HepG2 (cell line): Measurements from ENCODE around the gene SPPL3. TPM values are rescaled to one million over a fixed set of nuclear protein-coding genes. Genes with fewer than 3 reads are reported as not detected.

Source experiments
- ATAC-seq: fragments of 200-7000 bp; cut with Tn5 transposase; 3 replicates; pipeline ENCODE4 v1.9.1; 2020; ENCODE audit warnings: mild to moderate bottlenecking, moderate library complexity
- BruUV-seq: library from RNA; stranded (reverse); fragments of 400-500 nt; replicated peaks from 2 replicates; lab custom pipeline; 2021; lab: Mats Ljungman, UMichigan
- CTCF ChIA-PET: fragments of 300-600 bp; formaldehyde crosslinking; extraction: SDS; loops from one replicate; lab custom pipeline; 2021; ENCODE audit warnings: low total read pairs, inconsistent platforms, low intra/inter-chr PET ratio; lab: Yijun Ruan, JAX
- POLR2A ChIA-PET: fragments of 350-600 bp; sonication (Branson Sonifier 250); formaldehyde crosslinking; loops from one replicate; lab custom pipeline; 2020; ENCODE audit warnings: antibody characterized with exemption, inconsistent platforms; lab: Yijun Ruan, JAX
- DNase-seq: peaks from one replicate; pipeline ENCODE4 v3.0.0-alpha.2; 2015; ENCODE audit warnings: low spot score
- FAIRE-seq: peaks from 3 replicates; lab custom pipeline; 2011; peaks lifted over from hg19 to GRCh38; lab: Jason Lieb, UNC
- H2AFZ ChIP-seq: one replicate; pipeline ENCODE4 v1.6.1; 2011; ENCODE audit warnings: low read length, inconsistent platforms
- H3K27ac ChIP-seq: fragments of 300-600 bp; 3 replicates; pipeline ENCODE4 v1.8.0; 2011; ENCODE audit warnings: mixed run types, mild to moderate bottlenecking, mixed read lengths, low read length, inconsistent platforms; ENCODE audit not compliant: insufficient read depth; ENCODE audit errors: extremely low read length
- H3K27me3 ChIP-seq, 2 experiments: fragments of 200-600 bp in 1 of 2; 2 replicates in 1 of 2; 3 replicates in 1 of 2; pipeline versions ENCODE4 v1.6.0 to v1.8.0; 2011; ENCODE audit warnings: low read length in 2 of 2, mild to moderate bottlenecking in 2 of 2, moderate library complexity in 2 of 2, inconsistent platforms in 1 of 2; ENCODE audit not compliant: insufficient read depth in 2 of 2, control insufficient read depth in 1 of 2
- H3K36me3 ChIP-seq, 2 experiments: fragments of 200-600 bp in 1 of 2; replicated peaks in 1 of 2; 2 replicates in 1 of 2; 3 replicates in 1 of 2; pipeline versions ENCODE4 v1.5.1 to v1.8.0; 2011; ENCODE audit warnings: low read length in 2 of 2, inconsistent platforms in 1 of 2; ENCODE audit not compliant: insufficient read depth in 2 of 2, control insufficient read depth in 1 of 2
- H3K4me1 ChIP-seq: 2 replicates; pipeline ENCODE4 v1.5.1; 2012; ENCODE audit warnings: low read length, inconsistent platforms; ENCODE audit not compliant: insufficient read depth
- H3K4me2 ChIP-seq: 2 replicates; pipeline ENCODE4 v1.6.0; 2011; ENCODE audit warnings: low read depth, low read length, inconsistent platforms
- H3K4me3 ChIP-seq, 3 experiments: fragments of 200-600 bp in 1 of 3; sonication (generic), shearing (Covaris generic) in 1 of 3; replicated peaks in 1 of 3; 2 replicates each; pipeline ENCODE4 v1.5.1; 2011 to 2016; ENCODE audit warnings: low read length in 3 of 3, inconsistent platforms in 2 of 3, low read depth in 2 of 3, mild to moderate bottlenecking in 2 of 3, control low read depth in 1 of 3, mixed read lengths in 1 of 3; ENCODE audit not compliant: insufficient read depth in 1 of 3
- H3K79me2 ChIP-seq: one replicate; pipeline ENCODE4 v1.6.1; 2011; ENCODE audit warnings: low read length, inconsistent platforms; ENCODE audit not compliant: insufficient read depth
- H3K9ac ChIP-seq: 2 replicates; pipeline ENCODE4 v1.6.0; 2011; ENCODE audit warnings: mild to moderate bottlenecking, low read depth, low read length, inconsistent platforms; ENCODE audit not compliant: insufficient read depth
- H3K9me3 ChIP-seq: 2 replicates; pipeline ENCODE4 v1.5.1; 2012; ENCODE audit warnings: mild to moderate bottlenecking, low read length
- H4K20me1 ChIP-seq: 2 replicates; pipeline ENCODE4 v1.6.0; 2011; ENCODE audit warnings: inconsistent platforms, mild to moderate bottlenecking, low read length, moderate library complexity; ENCODE audit not compliant: insufficient read depth
- NAIF1 ChIP-seq: sonication (generic); formaldehyde crosslinking; IDR thresholded peaks from 2 replicates; pipeline ENCODE4 v1.5.0; 2020; ENCODE audit warnings: mild to moderate bottlenecking, missing genetic modification reagents, borderline replicate concordance
- NR1H2 ChIP-seq: sonication (generic); formaldehyde crosslinking; IDR thresholded peaks from 2 replicates; pipeline ENCODE4 v1.8.1; 2022; ENCODE audit warnings: low read depth, missing genetic modification reagents, borderline replicate concordance
- NR2F1 ChIP-seq, 2 experiments: fragments of 450-650 bp in 1 of 2; formaldehyde crosslinking in 1 of 2; IDR thresholded peaks; 2 replicates each; pipeline versions ENCODE4 v1.5.0 to v1.6.1; 2016 to 2020; ENCODE audit warnings: mild to moderate bottlenecking in 1 of 2, missing compliant biosample characterization in 1 of 2, missing genetic modification reagents in 1 of 2, moderate library complexity in 1 of 2
- RARG ChIP-seq: sonication (generic); formaldehyde crosslinking; IDR thresholded peaks from 2 replicates; pipeline ENCODE4 v1.4.0; 2020; ENCODE audit warnings: low read depth, mild to moderate bottlenecking, missing genetic modification reagents
- ZNF142 ChIP-seq: sonication (generic); formaldehyde crosslinking; IDR thresholded peaks from 2 replicates; pipeline ENCODE4 v1.4.0; 2020; ENCODE audit warnings: missing genetic modification reagents
- ZNF362 ChIP-seq: sonication (generic); formaldehyde crosslinking; IDR thresholded peaks from 2 replicates; pipeline ENCODE4 v1.4.0; 2020; ENCODE audit warnings: missing genetic modification reagents, mild to moderate bottlenecking, borderline replicate concordance
- ZNF605 ChIP-seq: sonication (generic); formaldehyde crosslinking; IDR thresholded peaks from 2 replicates; pipeline ENCODE4 v1.8.0; 2022; ENCODE audit warnings: mild to moderate bottlenecking, missing genetic modification reagents
- ZNF670 ChIP-seq: sonication (generic); formaldehyde crosslinking; IDR thresholded peaks from 2 replicates; pipeline ENCODE4 v1.8.0; 2022; ENCODE audit warnings: mild to moderate bottlenecking, missing genetic modification reagents, borderline replicate concordance
- WGBS: methylation state at CpG from one replicate; pipeline ENCODE4 v1.1.6; 2017; ENCODE audit warnings: low lambda C conversion rate; 5-methylcytosine and 5-hydroxymethylcytosine counted together
- in situ Hi-C: cut with HindIII; loops from 2 replicates; pipeline ENCODE4 v1.10.0; 2017; ENCODE audit warnings: low pct_unique_long_range_greater_than_20kb; ENCODE audit not compliant: extremely low pct_ligation_motif_present
- intact Hi-C: fragments of 100-400 bp; cut with micrococcal nuclease; formaldehyde crosslinking; loops from one replicate; pipeline ENCODE4 v1.10.0; 2022; ENCODE audit not compliant: unreplicated experiment
- polyA plus RNA-seq, 8 experiments: library from polyadenylated mRNA; depleted of rRNA in 3 of 8; stranded (reverse) in 7 of 8; unstranded in 1 of 8; fragments of >200 nt; fragmentation: Illumina TruSeq in 4 of 8; extraction: Trizol in 4 of 8; gene quantifications; 2 replicates each; pipeline versions ENCODE4 v1.2.1 to v1.2.3, GENCODE V29; 2011 to 2016; ENCODE audit warnings: low read depth in 4 of 8, missing spikeins in 1 of 8, mixed read lengths in 1 of 8; ENCODE audit not compliant: insufficient read depth in 1 of 8
- total RNA-seq, 5 experiments: library from RNA; depleted of rRNA; stranded (reverse); fragments of >200 nt; fragmentation: Illumina TruSeq; extraction: Trizol; gene quantifications; 2 replicates each; pipeline ENCODE4 v1.2.3, GENCODE V29; 2016; ENCODE audit warnings: low read depth in 1 of 5

The SPPL3 gene
- total and polyA plus RNA-seq, 2 of the 13 experiments (the other 11 are each of a cell fraction or from before 2014, with no cell fraction given): 8.9 to 9.1 TPM

GRCh38 chr12:120851944-120852343 lies 52.2 kb downstream of the SPPL3 start:
- H3K4me3 ChIP-seq: no peak overlapping the region
- no peak overlapping the region for H3K4me2 ChIP-seq
- H3K27ac ChIP-seq: no peak overlapping the region
- no peaks in the 10 kb centered on the region for H3K27me3 ChIP-seq
- DNase-seq (no peak), ATAC-seq (no peak), FAIRE-seq (no peak)
- 0 out of 5 replicates have a peak, but pooled peaks cover 0 to 3% of the 10 kb centered on the region in 2 experiments for H3K36me3 ChIP-seq
- intact Hi-C loops: no loop called here
- ChIA-PET POLR2A (no interaction called here), CTCF (no interaction called here)
- TF ChIP-seq RARG: no peak
- no peak for TF ChIP-seq ZNF142 (CRISPR knock-in tag)
- TF ChIP-seq ZNF362 (CRISPR knock-in tag): no peak
- TF ChIP-seq ZNF670 (CRISPR knock-in tag): no peak
- no peak for TF ChIP-seq NAIF1 (CRISPR knock-in tag)
- TF ChIP-seq ZNF605 (CRISPR knock-in tag): no peak
- TF ChIP-seq NR2F1 (CRISPR knock-in tag; IDR thresholded peaks at IDR 0.05): no peak
- no peak for TF ChIP-seq NR1H2 (CRISPR knock-in tag)
- 0 out of 2 replicates have a peak, but pooled peaks cover 16% of the 10 kb centered on the region for H3K4me1 ChIP-seq
- in situ Hi-C loops: no loop called here
- WGBS: 72% methylated on average over 4 of the region's 4 CpGs
- no peaks in the 10 kb centered on the region for H3K9me3 ChIP-seq
- H4K20me1 ChIP-seq: no peaks in the 10 kb centered on the region; the same call in 1 of the 2 replicates
- BruUV-seq: no TSS peak
- H3K79me2 ChIP-seq: peaks cover 16% of the 10 kb centered on the region
- H3K9ac ChIP-seq: no peak overlapping the region
- no peak overlapping the region for H2AFZ ChIP-seq
